ENCODE measurements around the gene RABGGTB.
"Not testable (repeated sequence)": the region's sequence is repeated elsewhere in the genome, so short reads cannot be mapped to it uniquely, and the experiment has no call there.

RABGGTB gene

DNA sequence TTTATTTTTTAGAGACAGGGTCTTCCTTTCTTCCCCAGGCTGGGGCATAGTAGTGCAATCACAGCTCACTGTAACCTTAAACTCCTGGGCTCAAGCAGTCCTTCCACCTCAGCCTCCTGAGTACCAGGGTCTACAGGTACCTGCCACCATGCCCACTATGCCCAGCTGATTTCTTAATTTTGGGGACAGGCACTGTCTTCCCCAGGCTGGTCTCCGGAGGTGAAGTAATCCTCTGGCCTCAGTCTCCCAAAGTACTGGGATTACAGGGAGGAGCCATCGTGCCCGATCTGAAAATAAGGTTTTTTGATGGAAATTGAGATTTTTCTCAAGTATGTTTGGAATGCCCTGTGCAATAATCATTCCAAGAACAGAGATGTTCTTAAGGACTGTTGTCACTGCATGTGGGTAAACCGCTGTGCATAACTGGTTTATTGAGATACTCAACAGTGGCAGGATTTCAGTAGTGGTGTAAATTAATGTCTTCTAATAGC, 9.7 kb downstream of the RABGGTB start:
- no peak for DNase-seq

DNA sequence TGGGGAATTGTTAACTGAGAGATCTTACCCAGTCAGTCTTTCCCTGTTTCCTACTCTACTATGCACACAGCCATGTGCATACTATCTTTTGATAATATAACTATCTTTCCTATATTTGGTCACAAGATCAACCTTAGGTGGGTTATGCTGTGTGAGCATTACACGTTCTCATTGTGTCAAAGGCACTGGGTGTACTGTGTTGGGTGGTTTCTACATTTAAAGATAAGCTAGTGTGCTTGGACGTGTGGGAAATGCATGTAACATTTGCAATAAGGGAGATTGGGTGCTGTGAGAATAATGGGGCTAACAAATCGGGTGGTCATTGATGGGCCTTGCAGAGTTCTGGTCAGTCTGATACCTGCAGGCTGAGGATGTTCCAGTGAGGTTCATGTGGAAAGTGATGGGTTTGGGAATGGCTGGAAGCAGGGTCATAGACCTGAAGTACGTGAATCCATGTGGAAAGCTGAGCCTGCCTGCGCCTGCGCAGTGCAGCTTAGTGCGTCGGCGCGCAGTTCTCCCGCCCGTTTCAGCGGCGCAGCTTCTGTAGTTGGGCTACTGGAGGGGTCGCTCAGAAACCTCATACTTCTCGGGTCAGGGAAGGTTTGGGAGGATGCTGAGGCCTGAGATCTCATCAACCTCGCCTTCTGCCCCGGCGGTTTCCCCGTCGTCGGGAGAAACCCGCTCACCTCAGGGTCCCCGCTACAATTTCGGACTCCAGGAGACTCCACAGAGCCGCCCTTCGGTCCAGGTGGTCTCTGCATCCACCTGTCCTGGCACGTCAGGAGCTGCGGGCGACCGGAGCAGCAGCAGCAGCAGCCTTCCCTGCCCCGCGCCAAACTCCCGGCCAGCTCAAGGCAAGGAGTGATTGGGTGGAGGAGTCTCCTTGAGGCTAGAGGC, 10.6 kb downstream of the RABGGTB start, which contains the start of gene MSH4:
Gene MSH4, plus strand, starts transcription at position 507 of the 897 bp plus-strand sequence. Its CDS starts 104 bp downstream, at position 611.
- DNase-seq: no peak

DNA sequence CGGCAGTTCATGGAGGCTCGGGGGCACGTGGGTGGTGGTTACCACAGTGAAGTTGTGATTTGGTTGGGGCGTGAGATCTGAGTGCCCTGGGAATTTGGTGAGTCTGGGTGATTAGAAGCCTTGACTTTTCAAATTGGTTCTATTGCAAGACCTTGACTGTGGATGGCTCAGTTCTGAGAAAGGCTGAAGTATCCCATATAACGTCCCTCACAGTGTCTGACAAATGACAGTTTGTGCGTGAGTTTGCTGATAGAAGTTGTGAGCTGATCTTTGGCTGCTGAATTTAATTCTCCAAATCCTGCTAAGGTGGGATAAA, 11.2 kb downstream of the RABGGTB start:
- no peak for DNase-seq

DNA sequence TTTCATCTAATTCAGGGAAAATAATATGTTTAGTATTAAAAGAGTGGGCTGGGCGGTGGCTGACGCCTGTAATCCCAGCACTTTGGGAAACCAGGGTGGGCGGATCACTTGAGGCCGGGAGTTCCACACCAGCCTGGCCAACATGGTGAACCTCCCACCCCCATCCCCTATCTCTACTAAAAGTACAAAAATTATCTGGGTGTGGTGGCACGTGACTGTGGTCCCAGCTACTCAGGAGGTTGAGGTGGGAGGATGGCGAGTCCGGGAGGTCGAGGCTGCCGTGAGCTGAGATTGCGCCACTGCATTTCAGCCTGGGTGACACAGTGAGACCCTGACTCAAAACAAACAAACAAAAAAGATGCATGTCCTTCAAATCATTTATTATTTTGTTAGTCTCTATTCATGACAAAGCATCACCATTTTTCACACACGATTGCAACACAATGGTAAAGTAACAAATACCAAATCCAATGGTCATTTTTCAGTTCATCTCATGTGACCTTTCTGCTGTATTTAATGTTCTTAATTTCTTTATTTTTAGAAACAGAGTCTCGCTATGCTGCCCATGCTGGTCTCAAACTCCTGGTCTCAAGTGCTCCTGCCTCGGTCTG, 11.7 kb downstream of the RABGGTB start:
- no peak for DNase-seq

DNA sequence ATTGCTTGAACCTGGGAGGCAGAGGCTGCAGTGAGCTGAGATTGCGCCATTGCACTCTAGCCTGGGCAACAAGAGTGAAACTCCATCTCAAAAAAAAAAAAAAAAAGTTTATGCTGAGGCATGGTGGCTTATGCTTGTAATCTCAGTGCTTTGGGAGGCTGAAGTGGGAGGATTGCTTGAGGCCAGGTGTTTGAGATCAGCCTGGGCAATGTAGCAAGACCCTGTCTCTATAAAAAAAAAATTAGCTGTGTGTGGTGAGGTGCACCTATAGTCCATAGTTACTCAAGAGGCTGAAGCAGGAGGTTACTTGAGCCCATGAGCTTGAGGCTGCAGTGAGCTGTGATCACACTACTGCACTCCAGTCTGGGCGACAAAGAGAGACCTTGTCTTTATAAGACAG, 15.4 kb downstream of the RABGGTB start:
- not testable (repeated sequence) for DNase-seq

DNA sequence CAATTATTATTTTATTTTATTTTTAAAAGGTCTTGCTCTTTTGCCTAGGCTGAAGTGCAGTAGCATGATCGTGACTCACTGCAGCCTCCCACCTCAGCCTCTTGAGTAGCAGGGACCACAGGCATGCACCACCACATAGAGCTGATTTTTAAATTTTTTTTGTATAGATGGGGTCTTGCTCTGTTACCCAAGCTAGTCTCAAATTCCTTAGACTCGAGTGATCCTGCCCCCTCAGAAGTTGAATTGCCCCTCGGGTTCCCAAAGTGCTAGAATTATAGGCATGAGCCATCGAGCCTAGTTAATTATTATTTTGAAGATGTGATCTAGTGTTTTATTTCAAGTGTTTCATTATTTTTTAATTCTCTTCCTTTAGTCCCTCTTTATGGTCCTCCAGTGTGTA, 22.9 kb downstream of the RABGGTB start:
- DNase-seq: no peak

DNA sequence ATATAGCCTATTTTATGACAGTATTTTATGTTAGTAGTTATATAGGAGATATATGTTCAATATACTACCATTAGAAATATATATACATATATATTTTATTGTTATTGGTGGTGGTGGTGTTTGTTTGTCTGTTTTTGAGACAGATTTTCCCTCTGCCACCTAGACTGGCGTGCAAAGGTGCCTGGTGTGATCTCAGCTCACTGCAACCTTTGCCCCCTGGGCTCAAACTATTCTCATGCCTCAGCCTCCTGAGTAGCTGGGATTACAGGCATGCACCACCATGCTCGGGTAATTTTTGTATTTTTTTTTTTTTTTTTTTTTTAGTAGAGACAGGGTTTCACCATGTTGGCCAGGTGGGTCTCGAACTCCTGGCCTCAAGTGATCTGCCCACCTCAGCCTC, 24.1 kb downstream of the RABGGTB start:
- DNase-seq: not testable (repeated sequence)

DNA sequence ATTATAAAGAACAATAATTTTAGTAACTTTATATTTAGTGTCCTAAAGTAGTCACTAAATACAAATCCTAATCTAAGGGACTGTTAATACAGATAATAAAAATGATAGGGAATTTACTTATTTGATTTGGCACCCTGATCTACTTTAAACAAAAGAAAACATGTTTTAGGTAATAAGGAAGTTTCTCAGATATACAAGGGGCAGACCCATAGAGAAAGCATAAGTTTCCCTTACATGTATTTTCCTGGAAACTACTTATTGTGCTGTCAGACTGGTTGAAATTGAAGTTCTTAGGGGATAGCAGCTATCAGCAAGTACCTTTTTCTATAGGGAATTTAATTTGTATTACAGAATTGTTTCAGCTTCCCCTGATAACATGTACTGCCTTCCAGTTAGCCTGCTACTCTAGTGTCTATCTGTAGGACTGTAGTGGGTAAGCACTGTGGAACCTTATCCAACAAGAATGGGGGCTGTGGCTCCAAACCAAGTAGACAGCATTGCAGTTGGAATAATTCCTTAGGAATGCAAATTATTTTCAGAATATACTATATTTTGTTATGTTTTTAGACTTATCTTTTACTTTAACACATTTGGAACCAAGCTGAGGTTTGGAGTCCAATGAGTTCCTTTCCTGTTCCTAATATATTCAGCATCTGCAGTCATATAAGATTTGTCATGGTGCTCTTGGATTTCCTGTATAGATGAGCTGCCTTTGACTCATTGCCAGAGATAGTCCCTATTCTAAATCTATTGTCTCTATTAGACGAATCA, 25.3 kb downstream of the RABGGTB start:
- no peak for DNase-seq

DNA sequence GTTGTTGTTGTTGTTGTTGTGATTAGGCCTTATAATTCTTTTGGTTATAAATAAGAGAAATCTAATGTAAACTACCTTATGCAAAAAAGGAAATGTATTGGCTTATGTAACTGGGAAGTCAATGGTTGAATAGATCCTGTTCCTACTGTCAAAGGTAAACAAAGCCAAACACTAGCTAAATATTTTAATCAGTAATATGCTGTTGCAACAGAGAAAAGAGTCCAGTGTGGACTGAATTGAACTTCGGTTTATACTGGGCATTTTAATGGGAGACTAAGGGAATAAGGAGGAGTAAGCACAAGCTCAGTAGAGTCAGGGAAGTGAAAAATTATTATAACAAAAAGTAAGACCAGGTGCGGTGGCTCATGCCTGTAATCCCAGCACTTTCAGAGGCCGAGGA, 26.0 kb downstream of the RABGGTB start:
- no peak for DNase-seq

DNA sequence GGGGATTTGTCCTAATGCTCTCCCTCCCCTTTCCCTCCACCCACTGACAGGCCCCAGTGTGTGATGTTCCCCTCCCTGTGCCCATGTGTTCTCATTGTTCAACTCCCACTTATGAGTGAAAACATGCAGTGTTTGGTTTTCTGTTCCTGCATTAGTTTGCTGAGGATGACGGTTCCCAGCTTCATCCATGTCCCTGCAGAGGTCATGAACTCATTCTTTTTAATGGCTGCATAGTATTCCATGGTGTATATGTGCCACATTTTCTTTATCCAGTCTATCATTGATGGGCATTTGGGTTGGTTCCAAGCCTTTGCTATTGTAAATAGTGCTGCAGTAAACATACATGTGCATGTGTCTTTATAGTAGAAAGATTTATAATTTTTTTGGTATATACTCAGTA, 37.5 kb downstream of the RABGGTB start:
- not testable (repeated sequence) for DNase-seq

DNA sequence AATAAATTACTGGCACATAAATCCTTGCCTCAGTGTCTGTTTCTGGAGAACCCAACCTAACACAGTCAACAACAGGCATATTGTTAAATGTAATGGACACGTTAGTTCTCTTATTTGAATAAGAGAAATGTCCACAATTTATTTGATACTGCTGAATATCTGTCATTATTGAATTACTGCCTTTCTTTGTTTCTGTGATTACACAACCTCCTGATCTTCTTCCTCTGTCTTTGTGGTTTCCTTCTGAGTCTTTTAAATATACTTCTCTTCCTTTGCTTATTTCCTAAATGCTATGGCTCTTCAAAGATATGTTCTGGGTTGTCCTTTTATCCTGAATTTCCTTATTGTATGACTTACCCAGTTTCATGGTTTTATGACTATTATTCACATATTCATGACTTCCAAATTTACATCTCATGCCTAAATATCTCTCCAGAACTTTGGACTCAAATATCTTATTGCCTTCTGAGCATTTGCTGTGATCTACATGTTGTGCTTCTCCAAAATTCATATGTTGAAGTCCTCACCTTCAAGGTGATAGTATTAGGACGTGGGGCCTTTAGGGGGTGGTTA, 50.6 kb downstream of the RABGGTB start:
- no peak for DNase-seq

DNA sequence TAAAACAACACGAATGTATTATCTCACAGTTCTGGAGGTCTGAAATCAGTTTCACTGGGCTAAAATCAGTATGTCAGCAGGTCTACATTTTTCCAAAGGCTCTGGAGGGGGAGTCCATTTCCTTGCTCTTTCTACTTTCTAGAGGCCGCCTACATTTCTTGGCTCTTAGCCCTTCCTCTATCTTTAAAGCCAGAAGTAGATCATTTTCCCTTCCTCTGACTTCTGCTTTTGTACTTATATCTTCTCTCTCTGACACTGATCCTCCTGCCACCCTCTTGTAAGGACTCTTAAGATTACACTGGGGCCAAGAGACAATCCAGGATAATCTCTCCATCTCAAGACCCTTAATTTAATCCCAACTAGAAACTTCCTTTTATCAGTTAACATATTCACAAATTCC, 52.0 kb downstream of the RABGGTB start:
- no peak for DNase-seq

DNA sequence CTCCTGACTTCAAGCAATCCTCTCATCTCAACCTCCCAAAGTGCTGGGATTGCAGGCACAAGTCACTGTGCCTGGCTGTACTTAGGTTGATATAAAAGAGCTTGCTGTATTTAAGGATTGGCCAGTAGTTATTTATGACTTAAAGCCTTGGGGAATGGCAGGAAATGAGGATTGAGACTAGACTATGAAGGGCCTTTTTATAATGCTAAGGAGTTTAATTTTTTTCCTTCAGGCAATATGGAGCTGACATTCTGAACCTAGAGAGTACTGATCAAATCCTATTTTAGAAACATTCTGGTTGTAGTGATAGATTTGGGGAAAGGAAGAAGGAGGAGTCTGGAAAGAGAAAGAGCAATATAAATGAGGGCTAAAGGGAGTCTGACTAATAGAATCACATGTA, 55.4 kb downstream of the RABGGTB start:
- DNase-seq: no peak

Data from hypothalamus (tissue), 51 donors.